ENCODE data around the gene C11orf68.

Gene C11orf68

DNA sequence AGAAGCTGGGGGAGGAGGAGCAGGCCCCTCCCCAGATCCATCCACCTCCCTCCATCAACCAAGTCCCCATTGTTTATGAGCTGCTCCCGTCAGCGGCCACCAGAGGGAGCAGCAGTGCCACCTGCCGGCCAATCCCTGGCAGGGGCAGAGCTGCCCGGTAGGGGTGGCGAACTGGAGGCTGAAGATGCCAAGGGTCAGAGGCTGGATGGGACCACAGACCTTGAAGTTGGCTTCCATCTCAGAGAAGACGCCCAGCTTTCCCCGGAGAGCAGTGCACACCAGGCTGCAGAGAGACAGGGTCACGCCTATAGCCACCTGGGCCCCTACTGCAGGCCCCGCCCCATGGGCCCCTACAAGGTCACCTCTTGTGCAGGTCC is 34.2 kb downstream of the C11orf68 start (continued):
- TF ChIP-seq ZNF624 (tag by site-specific recombination; IDR thresholded peaks at IDR 0.05) (no peak), BCL11B (tag by site-specific recombination; IDR thresholded peaks at IDR 0.05; ENCODE audit: low read depth) (peak; percentile 87), KLF7 (tag by site-specific recombination; IDR thresholded peaks at IDR 0.05; ENCODE audit: borderline replicate concordance) (no peak), ZSCAN30 (tag by site-specific recombination; IDR thresholded peaks at IDR 0.05) (peak; percentile 69; the same call in 1 of the 2 replicates), ZNF660 (tag by site-specific recombination; IDR thresholded peaks at IDR 0.05) (0 out of 2 replicates have a peak, but pooled peaks have one; percentile 28), ZNF501 (tag by site-specific recombination; IDR thresholded peaks at IDR 0.05) (0 out of 2 replicates have a peak, but pooled peaks have one; percentile 28), ZNF23 (tag by site-specific recombination; IDR thresholded peaks at IDR 0.05; ENCODE audit: borderline replicate concordance) (no peak), ZNF76 (tag by site-specific recombination; IDR thresholded peaks at IDR 0.05; ENCODE audit: borderline replicate concordance, low read depth) (no peak), ZXDB (tag by site-specific recombination; IDR thresholded peaks at IDR 0.05) (no peak), ZNF654 (tag by site-specific recombination; IDR thresholded peaks at IDR 0.05; ENCODE audit: low read depth) (peak; percentile 69), ZBTB48 (tag by site-specific recombination; IDR thresholded peaks at IDR 0.05) (0 out of 2 replicates have a peak, but pooled peaks have one; percentile 15), ZNF366 (tag by site-specific recombination; conservative IDR thresholded peaks at IDR 0.05) (peak; percentile 76), GLIS2 (tag by site-specific recombination; IDR thresholded peaks at IDR 0.05) (0 out of 2 replicates have a peak, but pooled peaks have one; percentile 19), ZFP37 (tag by site-specific recombination; IDR thresholded peaks at IDR 0.05) (no peak)
- TF ChIP-seq, protein P1, sequence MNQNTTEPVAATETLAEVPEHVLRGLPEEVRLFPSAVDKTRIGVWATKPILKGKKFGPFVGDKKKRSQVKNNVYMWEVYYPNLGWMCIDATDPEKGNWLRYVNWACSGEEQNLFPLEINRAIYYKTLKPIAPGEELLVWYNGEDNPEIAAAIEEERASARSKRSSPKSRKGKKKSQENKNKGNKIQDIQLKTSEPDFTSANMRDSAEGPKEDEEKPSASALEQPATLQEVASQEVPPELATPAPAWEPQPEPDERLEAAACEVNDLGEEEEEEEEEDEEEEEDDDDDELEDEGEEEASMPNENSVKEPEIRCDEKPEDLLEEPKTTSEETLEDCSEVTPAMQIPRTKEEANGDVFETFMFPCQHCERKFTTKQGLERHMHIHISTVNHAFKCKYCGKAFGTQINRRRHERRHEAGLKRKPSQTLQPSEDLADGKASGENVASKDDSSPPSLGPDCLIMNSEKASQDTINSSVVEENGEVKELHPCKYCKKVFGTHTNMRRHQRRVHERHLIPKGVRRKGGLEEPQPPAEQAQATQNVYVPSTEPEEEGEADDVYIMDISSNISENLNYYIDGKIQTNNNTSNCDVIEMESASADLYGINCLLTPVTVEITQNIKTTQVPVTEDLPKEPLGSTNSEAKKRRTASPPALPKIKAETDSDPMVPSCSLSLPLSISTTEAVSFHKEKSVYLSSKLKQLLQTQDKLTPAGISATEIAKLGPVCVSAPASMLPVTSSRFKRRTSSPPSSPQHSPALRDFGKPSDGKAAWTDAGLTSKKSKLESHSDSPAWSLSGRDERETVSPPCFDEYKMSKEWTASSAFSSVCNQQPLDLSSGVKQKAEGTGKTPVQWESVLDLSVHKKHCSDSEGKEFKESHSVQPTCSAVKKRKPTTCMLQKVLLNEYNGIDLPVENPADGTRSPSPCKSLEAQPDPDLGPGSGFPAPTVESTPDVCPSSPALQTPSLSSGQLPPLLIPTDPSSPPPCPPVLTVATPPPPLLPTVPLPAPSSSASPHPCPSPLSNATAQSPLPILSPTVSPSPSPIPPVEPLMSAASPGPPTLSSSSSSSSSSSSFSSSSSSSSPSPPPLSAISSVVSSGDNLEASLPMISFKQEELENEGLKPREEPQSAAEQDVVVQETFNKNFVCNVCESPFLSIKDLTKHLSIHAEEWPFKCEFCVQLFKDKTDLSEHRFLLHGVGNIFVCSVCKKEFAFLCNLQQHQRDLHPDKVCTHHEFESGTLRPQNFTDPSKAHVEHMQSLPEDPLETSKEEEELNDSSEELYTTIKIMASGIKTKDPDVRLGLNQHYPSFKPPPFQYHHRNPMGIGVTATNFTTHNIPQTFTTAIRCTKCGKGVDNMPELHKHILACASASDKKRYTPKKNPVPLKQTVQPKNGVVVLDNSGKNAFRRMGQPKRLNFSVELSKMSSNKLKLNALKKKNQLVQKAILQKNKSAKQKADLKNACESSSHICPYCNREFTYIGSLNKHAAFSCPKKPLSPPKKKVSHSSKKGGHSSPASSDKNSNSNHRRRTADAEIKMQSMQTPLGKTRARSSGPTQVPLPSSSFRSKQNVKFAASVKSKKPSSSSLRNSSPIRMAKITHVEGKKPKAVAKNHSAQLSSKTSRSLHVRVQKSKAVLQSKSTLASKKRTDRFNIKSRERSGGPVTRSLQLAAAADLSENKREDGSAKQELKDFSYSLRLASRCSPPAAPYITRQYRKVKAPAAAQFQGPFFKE (tag by site-specific recombination; IDR thresholded peaks at IDR 0.05; ENCODE audit: borderline replicate concordance): no peak
- TF ChIP-seq, protein P2, sequence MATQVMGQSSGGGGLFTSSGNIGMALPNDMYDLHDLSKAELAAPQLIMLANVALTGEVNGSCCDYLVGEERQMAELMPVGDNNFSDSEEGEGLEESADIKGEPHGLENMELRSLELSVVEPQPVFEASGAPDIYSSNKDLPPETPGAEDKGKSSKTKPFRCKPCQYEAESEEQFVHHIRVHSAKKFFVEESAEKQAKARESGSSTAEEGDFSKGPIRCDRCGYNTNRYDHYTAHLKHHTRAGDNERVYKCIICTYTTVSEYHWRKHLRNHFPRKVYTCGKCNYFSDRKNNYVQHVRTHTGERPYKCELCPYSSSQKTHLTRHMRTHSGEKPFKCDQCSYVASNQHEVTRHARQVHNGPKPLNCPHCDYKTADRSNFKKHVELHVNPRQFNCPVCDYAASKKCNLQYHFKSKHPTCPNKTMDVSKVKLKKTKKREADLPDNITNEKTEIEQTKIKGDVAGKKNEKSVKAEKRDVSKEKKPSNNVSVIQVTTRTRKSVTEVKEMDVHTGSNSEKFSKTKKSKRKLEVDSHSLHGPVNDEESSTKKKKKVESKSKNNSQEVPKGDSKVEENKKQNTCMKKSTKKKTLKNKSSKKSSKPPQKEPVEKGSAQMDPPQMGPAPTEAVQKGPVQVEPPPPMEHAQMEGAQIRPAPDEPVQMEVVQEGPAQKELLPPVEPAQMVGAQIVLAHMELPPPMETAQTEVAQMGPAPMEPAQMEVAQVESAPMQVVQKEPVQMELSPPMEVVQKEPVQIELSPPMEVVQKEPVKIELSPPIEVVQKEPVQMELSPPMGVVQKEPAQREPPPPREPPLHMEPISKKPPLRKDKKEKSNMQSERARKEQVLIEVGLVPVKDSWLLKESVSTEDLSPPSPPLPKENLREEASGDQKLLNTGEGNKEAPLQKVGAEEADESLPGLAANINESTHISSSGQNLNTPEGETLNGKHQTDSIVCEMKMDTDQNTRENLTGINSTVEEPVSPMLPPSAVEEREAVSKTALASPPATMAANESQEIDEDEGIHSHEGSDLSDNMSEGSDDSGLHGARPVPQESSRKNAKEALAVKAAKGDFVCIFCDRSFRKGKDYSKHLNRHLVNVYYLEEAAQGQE (tag by site-specific recombination; IDR thresholded peaks at IDR 0.05): no peak
- TF ChIP-seq, protein P3, sequence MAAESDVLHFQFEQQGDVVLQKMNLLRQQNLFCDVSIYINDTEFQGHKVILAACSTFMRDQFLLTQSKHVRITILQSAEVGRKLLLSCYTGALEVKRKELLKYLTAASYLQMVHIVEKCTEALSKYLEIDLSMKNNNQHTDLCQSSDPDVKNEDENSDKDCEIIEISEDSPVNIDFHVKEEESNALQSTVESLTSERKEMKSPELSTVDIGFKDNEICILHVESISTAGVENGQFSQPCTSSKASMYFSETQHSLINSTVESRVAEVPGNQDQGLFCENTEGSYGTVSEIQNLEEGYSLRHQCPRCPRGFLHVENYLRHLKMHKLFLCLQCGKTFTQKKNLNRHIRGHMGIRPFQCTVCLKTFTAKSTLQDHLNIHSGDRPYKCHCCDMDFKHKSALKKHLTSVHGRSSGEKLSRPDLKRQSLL (tag by site-specific recombination; IDR thresholded peaks at IDR 0.05): no peak
- TF ChIP-seq, protein P4, sequence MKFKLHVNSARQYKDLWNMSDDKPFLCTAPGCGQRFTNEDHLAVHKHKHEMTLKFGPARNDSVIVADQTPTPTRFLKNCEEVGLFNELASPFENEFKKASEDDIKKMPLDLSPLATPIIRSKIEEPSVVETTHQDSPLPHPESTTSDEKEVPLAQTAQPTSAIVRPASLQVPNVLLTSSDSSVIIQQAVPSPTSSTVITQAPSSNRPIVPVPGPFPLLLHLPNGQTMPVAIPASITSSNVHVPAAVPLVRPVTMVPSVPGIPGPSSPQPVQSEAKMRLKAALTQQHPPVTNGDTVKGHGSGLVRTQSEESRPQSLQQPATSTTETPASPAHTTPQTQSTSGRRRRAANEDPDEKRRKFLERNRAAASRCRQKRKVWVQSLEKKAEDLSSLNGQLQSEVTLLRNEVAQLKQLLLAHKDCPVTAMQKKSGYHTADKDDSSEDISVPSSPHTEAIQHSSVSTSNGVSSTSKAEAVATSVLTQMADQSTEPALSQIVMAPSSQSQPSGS (tag by site-specific recombination; IDR thresholded peaks at IDR 0.05; ENCODE audit: low read depth): no peak
- TF ChIP-seq, protein P5, sequence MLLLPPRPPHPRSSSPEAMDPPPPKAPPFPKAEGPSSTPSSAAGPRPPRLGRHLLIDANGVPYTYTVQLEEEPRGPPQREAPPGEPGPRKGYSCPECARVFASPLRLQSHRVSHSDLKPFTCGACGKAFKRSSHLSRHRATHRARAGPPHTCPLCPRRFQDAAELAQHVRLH (tag by site-specific recombination; IDR thresholded peaks at IDR 0.05): no peak
- TF ChIP-seq, protein P6, sequence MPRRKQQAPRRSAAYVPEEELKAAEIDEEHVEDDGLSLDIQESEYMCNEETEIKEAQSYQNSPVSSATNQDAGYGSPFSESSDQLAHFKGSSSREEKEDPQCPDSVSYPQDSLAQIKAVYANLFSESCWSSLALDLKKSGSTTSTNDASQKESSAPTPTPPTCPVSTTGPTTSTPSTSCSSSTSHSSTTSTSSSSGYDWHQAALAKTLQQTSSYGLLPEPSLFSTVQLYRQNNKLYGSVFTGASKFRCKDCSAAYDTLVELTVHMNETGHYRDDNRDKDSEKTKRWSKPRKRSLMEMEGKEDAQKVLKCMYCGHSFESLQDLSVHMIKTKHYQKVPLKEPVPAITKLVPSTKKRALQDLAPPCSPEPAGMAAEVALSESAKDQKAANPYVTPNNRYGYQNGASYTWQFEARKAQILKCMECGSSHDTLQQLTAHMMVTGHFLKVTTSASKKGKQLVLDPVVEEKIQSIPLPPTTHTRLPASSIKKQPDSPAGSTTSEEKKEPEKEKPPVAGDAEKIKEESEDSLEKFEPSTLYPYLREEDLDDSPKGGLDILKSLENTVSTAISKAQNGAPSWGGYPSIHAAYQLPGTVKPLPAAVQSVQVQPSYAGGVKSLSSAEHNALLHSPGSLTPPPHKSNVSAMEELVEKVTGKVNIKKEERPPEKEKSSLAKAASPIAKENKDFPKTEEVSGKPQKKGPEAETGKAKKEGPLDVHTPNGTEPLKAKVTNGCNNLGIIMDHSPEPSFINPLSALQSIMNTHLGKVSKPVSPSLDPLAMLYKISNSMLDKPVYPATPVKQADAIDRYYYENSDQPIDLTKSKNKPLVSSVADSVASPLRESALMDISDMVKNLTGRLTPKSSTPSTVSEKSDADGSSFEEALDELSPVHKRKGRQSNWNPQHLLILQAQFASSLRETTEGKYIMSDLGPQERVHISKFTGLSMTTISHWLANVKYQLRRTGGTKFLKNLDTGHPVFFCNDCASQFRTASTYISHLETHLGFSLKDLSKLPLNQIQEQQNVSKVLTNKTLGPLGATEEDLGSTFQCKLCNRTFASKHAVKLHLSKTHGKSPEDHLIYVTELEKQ (tag by site-specific recombination; IDR thresholded peaks at IDR 0.05; ENCODE audit: borderline replicate concordance): no peak
- TF ChIP-seq, protein P7, sequence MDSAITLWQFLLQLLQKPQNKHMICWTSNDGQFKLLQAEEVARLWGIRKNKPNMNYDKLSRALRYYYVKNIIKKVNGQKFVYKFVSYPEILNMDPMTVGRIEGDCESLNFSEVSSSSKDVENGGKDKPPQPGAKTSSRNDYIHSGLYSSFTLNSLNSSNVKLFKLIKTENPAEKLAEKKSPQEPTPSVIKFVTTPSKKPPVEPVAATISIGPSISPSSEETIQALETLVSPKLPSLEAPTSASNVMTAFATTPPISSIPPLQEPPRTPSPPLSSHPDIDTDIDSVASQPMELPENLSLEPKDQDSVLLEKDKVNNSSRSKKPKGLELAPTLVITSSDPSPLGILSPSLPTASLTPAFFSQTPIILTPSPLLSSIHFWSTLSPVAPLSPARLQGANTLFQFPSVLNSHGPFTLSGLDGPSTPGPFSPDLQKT (IDR thresholded peaks at IDR 0.05; ENCODE audit: borderline replicate concordance, low read depth, low read length): no peak

All from HEK293 (cell line).